Mucosa of rectum (tissue), 2 donors: ENCODE data around the gene HACD2.

ENCODE experiments used
- H3K27ac ChIP-seq, 2 donors: one replicate each; pipeline ENCODE4 v1.7.0; 2013; ENCODE audit warnings: inconsistent platforms in 2 of 2, low read depth in 2 of 2, low read length in 2 of 2
- H3K27me3 ChIP-seq, 2 donors: one replicate each; pipeline ENCODE4 v1.7.0; 2013; ENCODE audit warnings: low read length in 2 of 2; ENCODE audit not compliant: control insufficient read depth in 2 of 2, insufficient read depth in 2 of 2
- H3K36me3 ChIP-seq, 2 donors: one replicate each; pipeline ENCODE4 v1.7.0; 2013; ENCODE audit warnings: low read length in 2 of 2; ENCODE audit not compliant: control insufficient read depth in 2 of 2, insufficient read depth in 2 of 2
- H3K4me1 ChIP-seq, 2 donors: one replicate each; pipeline ENCODE4 v1.7.0; 2013; ENCODE audit warnings: low read length in 2 of 2, mild to moderate bottlenecking in 1 of 2; ENCODE audit not compliant: control insufficient read depth in 2 of 2, insufficient read depth in 2 of 2
- H3K4me3 ChIP-seq, 2 donors: one replicate each; pipeline ENCODE4 v1.7.0; 2013; ENCODE audit warnings: low read length in 2 of 2
- H3K9ac ChIP-seq, 2 donors: one replicate each; pipeline ENCODE4 v1.7.0; 2013; ENCODE audit warnings: low read length in 2 of 2, low read depth in 1 of 2, mild to moderate bottlenecking in 1 of 2
- H3K9me3 ChIP-seq, 2 donors: one replicate each; pipeline ENCODE4 v1.7.0; 2013; ENCODE audit warnings: low read length in 2 of 2; ENCODE audit not compliant: control insufficient read depth in 2 of 2
- donor health status: healthy.
- donor health status: Normal muscosa, but diverticular disease.

HACD2 gene

DNA sequence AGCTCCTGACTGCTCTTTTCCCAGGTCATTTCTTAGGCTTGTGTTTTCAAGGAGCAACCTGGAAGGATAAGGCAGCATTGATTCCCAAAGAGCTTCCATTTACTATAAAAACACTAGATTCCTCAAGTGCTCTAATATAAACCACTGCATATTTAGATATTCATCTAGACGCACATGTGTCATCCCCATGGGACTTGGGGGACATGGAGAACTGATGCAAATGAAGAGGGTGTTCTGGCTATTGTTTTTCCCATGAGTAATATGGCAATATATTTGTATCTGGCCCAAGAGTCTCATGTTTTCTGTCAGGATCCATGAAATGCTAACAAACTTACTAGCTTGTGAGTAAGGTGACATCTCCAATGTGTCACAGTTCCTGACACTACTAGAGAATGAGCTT, 31.3 kb downstream of the HACD2 start:
- Histone ChIP-seq H3K9me3 (no peaks in the 10 kb centered on the region), H3K27me3 (no peaks in the 10 kb centered on the region), H3K4me1 (no peaks in the 10 kb centered on the region), H3K9ac (no peak overlapping the region), H3K27ac (no peak overlapping the region), H3K4me3 (no peak overlapping the region), H3K36me3 (peaks cover 0 to 8% of the 10 kb centered on the region in 2 donors)

DNA sequence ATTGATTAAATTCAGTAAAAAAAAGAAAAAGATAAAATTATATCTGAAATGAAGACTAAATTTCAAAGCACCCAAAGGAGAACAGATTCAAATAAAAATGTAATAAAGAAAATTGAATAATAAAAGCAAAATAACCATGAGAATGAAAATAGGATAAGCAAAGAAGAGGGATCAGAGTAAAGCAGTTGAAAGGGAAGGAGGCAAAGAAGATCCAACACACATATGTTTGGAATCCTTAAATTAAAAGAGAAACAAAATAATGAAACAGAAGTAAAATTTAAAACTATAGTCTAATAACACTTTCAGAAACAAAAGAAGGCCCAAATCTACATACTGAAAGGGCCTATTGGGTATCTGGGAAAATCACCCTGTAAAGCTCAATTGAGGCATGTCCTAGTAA, 32.1 kb downstream of the HACD2 start:
- Histone ChIP-seq H3K27me3 (no peaks in the 10 kb centered on the region), H3K4me1 (no peaks in the 10 kb centered on the region), H3K9me3 (no peaks in the 10 kb centered on the region), H3K9ac (no peak overlapping the region), H3K27ac (no peak overlapping the region), H3K36me3 (peaks cover 0 to 8% of the 10 kb centered on the region in 2 donors), H3K4me3 (no peak overlapping the region)

DNA sequence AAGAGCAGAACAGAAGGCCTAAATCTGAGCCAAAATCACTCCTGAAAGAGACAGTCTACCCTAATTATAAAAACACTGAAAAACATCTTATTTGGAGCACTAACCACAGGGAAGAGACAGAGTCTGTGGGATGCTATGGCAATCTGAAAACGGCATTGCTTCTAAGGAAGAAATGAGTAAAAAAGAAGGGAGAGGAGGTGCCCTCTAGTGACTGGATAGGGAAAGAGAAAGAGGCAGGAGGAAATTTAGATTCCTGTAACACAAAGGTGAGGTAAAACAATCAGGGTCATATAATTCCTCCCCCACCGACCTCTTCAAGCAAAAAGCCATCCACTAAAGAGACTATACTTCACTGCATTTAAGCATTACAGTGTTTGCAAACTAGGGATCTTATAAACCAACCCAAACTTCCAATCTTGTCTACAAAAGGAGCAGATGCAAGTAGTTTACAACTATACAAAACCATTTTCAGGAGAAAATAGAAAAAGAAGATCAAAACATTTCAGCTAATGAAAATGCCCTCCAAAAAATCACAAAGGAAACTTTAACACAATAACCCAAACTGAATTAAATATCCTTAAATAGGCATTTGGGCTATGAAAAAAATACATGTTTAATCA, 32.6 kb downstream of the HACD2 start:
- Histone ChIP-seq H3K4me1 (no peaks in the 10 kb centered on the region), H3K4me3 (no peak overlapping the region), H3K9me3 (no peaks in the 10 kb centered on the region), H3K36me3 (peaks cover 0 to 8% of the 10 kb centered on the region in 2 donors), H3K27me3 (no peaks in the 10 kb centered on the region), H3K27ac (no peak overlapping the region), H3K9ac (no peak overlapping the region)

DNA sequence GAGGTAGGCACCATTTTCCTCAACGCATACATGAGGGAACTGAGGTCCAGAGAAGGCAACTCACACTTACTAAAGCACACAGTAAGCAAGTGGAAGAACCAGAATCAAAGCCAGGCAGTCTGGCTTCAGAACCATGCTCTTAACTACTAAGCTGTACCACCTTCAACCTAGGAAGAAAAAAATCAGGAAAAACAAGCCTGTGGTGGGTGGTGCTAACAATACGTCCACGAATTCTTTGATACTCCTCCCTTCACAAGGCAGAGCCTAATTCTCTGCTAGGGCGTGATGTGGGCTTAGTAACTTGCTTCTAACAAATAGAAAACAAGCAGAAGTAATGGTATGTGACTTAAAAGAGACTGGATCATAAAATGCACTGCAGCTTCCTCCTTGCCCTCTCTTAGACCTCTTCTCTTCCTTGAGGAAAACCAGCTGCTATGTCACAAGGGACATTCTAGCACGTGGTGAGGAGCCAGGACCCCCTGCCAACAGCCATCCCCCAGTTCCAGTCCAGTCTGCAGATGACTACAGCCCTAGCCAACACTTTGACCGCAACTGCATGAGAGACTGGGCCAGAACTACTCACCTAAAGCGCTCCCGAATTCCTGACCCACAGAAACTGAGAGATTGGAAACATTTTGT, 36.9 kb downstream of the HACD2 start:
- peaks cover 0 to 8% of the 10 kb centered on the region in 2 donors for H3K36me3 ChIP-seq
- no peak overlapping the region for H3K9ac ChIP-seq
- no peak overlapping the region for H3K27ac ChIP-seq
- H3K4me1 ChIP-seq = no peaks in the 10 kb centered on the region
- no peak overlapping the region for H3K4me3 ChIP-seq
- H3K27me3 ChIP-seq = no peaks in the 10 kb centered on the region
- H3K9me3 ChIP-seq = no peaks in the 10 kb centered on the region

DNA sequence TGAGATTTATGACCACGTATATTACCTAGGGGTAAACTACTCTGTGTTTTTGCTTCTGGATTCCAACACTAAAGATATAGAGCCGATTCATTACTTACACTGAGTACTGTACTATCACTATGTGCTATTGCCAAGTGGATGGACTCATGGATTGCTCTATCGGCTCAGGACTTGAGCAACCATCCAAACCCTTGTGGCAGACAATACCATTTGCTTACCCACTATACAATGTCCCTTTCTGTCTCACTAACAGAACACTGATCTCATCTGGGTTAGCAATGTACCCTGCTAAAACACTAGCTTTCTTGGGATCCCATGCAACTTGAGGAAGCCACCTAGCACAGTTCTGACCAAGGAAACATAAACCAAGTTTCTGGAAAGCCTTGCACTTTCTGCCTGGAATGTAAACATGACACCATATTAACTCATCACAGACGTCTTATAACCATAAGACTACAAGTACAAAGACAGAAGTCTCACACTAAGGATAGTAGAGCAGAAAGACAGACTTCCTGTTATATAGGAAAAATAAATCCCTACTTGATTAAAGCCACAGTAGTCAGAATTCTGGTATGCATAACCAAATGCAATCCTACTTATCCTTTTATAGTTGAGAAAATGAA, 38.6 kb downstream of the HACD2 start:
- Histone ChIP-seq H3K36me3 (peaks cover 0 to 8% of the 10 kb centered on the region in 2 donors), H3K9me3 (no peaks in the 10 kb centered on the region), H3K9ac (no peak overlapping the region), H3K4me3 (no peak overlapping the region), H3K27ac (no peak overlapping the region), H3K4me1 (no peaks in the 10 kb centered on the region), H3K27me3 (no peaks in the 10 kb centered on the region)

DNA sequence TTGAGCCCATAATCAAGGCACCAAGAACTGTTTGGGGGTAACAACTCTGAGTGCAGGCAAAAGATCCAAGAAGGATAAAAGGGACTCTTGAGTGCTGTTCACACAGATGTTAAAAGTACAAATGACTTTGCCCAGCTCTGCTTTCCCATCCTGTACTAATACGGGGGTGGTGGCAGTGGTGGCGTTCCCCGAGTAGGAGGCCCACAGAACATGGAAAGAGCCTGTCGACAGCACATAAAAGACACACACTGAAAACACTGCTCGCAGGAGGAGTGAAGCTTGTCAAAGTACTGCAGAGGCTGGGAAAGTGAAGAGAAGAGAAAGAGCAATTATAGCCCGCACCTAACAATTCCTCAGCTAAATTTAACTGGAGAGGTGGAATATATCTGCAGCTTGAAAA, 40.9 kb downstream of the HACD2 start:
- Histone ChIP-seq H3K4me3 (no peak overlapping the region), H3K9me3 (no peaks in the 10 kb centered on the region), H3K9ac (no peak overlapping the region), H3K36me3 (no peaks in the 10 kb centered on the region), H3K27ac (no peak overlapping the region), H3K4me1 (no peaks in the 10 kb centered on the region), H3K27me3 (no peaks in the 10 kb centered on the region)

DNA sequence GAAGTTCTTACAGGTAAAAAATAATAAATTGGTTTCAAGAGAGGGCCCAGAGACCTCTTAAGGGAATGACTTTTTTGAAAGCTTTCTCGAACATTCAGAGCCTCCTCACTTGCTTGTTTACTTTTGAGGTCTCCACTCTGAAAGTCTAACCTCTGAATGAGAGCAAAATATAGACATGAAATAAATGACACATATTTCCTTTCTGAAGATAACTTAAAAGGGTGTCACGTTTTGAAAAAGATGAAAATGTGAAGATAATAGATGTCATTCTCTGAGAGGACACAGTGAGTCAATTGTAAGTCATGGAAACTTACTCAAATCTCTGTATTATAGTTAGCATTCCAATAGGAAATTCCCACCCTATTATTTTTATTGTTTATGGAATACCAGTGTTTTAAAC, 44.6 kb downstream of the HACD2 start:
- Histone ChIP-seq H3K36me3 (no peaks in the 10 kb centered on the region), H3K27me3 (no peaks in the 10 kb centered on the region), H3K27ac (no peak overlapping the region), H3K9me3 (no peaks in the 10 kb centered on the region), H3K9ac (no peak overlapping the region), H3K4me1 (no peaks in the 10 kb centered on the region), H3K4me3 (no peak overlapping the region)

DNA sequence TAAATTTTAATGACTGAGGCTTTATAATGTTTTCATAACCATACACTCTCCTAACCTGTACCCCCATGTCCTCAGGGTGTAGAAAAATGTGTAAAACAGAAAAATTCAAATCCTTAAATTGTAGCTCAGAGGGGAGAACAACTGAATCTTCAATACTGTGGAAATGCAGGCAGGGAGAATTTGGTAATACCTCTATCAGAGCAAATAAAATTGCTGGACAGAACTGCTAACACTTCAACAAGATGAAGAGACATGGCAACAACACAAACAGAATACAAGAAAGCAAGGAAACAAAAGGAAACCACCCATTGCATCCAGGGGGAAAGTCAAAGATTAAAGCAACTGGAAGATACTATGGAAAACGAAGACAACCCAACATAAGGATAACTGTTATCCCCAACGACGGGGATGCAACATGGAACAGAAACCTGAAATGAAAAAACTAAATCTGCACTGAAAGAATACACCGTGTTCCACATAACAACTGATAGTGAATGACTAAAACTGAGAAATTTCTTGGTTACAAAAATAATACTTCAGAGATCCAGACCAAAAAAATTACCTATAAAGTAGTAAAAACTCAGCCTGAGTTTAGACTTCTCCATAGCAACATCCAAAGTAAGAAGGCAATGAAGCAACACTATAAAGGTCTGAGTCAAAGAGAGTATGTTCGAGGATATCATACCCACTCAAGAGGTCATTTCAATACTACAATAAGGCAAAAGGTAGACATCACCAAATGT, 48.5 kb downstream of the HACD2 start:
- no peak overlapping the region for H3K9ac ChIP-seq
- no peaks in the 10 kb centered on the region for H3K36me3 ChIP-seq
- no peaks in the 10 kb centered on the region for H3K27me3 ChIP-seq
- no peaks in the 10 kb centered on the region for H3K9me3 ChIP-seq
- no peak overlapping the region for H3K4me3 ChIP-seq
- H3K4me1 ChIP-seq = no peaks in the 10 kb centered on the region
- no peak overlapping the region for H3K27ac ChIP-seq

DNA sequence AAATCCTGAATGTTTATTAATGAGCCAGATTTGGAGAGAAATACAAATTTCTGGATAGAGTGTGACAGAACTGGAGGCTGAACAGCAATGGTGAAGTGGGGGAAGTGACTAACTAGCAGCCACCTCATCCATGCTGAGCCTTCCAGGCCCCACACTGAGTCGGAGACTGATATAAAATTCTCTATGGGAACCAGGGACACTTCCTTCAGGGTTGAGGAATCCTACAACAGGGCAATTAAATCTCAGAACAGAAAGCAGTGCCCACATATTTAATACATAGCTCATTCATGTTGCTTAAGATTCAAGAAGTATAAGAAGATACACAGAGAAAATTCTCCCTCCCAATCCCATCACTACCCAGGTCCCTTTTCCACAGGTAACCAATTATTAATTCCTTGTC, 49.3 kb downstream of the HACD2 start:
- Histone ChIP-seq H3K4me1 (no peaks in the 10 kb centered on the region), H3K36me3 (no peaks in the 10 kb centered on the region), H3K4me3 (no peak overlapping the region), H3K9ac (no peak overlapping the region), H3K27ac (no peak overlapping the region), H3K27me3 (no peaks in the 10 kb centered on the region), H3K9me3 (no peaks in the 10 kb centered on the region)

DNA sequence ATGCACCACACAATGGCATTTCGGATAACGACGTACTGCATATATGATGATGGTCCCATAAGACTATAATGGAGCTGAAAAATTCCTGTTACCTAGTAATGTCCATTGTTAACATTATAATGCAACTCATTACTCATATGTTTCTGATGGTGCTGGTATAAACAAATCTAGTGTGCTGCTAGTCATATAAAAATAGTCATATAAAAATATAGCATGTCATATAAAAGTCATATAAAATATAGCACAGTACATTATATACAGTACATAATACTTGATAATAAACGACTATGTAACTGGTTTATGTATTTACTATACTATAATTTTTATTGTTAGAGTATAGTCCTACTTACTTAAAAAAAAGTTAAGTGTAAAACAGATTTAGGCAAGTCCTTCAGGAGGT, 50.6 kb downstream of the HACD2 start:
- no peak overlapping the region for H3K27ac ChIP-seq
- no peak overlapping the region for H3K9ac ChIP-seq
- H3K4me3 ChIP-seq = no peak overlapping the region
- no peaks in the 10 kb centered on the region for H3K9me3 ChIP-seq
- no peaks in the 10 kb centered on the region for H3K36me3 ChIP-seq
- no peaks in the 10 kb centered on the region for H3K27me3 ChIP-seq
- no peaks in the 10 kb centered on the region for H3K4me1 ChIP-seq
